ENCODE results near the gene AOC3.

Gene AOC3

GRCh38 chr17:42850954-42851353, at the start of gene AOC3:
Gene AOC3 (plus strand): TSS chr17:42851199. CDS start chr17:42851344, 145 bp downstream.
- no peak for DNase-seq (ENCODE audit: low spot score)

- no peak for DNase-seq (ENCODE audit: low spot score)
Measured at GRCh38 chr17:42803074-42803883, 47.7 kb upstream of the AOC3 start.

GRCh38 chr17:42804918-42805367, 46.1 kb upstream of the AOC3 start:
- no peak for DNase-seq (ENCODE audit: low spot score)

GRCh38 chr17:42806249-42806648, 44.8 kb upstream of the AOC3 start:
- DNase-seq (ENCODE audit: low spot score) = no peak

- DNase-seq (ENCODE audit: low spot score) = peak; percentile 80
Measured at GRCh38 chr17:42809250-42809649, 41.7 kb upstream of the AOC3 start.

GRCh38 chr17:42814633-42815399, 36.2 kb upstream of the AOC3 start:
- no peak for DNase-seq (ENCODE audit: low spot score)

GRCh38 chr17:42817866-42818265, 33.1 kb upstream of the AOC3 start:
- DNase-seq (ENCODE audit: low spot score) = no peak

- DNase-seq (ENCODE audit: low spot score) = peak; percentile 26
Measured at GRCh38 chr17:42818379-42818778, 32.6 kb upstream of the AOC3 start.

GRCh38 chr17:42819939-42820535, 31.0 kb upstream of the AOC3 start:
- no peak for DNase-seq (ENCODE audit: low spot score)

GRCh38 chr17:42821176-42821575, 29.8 kb upstream of the AOC3 start:
- no peak for DNase-seq (ENCODE audit: low spot score)

GRCh38 chr17:42827472-42827871, 23.5 kb upstream of the AOC3 start:
- DNase-seq (ENCODE audit: low spot score) = no peak

GRCh38 chr17:42830971-42831370, 20.0 kb upstream of the AOC3 start:
- no peak for DNase-seq (ENCODE audit: low spot score)

GRCh38 chr17:42832213-42832933, 18.6 kb upstream of the AOC3 start:
- no peak for DNase-seq (ENCODE audit: low spot score)

- peak; percentile 91 for DNase-seq (ENCODE audit: low spot score)
Measured at GRCh38 chr17:42832934-42833766, 17.8 kb upstream of the AOC3 start, which contains the start of gene PSME3. Gene PSME3 (plus strand): TSS chr17:42833397. CDS start chr17:42833632, 235 bp downstream.

GRCh38 chr17:42833767-42834422, 17.1 kb upstream of the AOC3 start:
- no peak for DNase-seq (ENCODE audit: low spot score)

- no peak for DNase-seq (ENCODE audit: low spot score)
Measured at GRCh38 chr17:42835732-42836131, 15.3 kb upstream of the AOC3 start.

GRCh38 chr17:42841975-42842685, 8.9 kb upstream of the AOC3 start:
- no peak for DNase-seq (ENCODE audit: low spot score)

GRCh38 chr17:42843358-42843934, 7.6 kb upstream of the AOC3 start:
- DNase-seq (ENCODE audit: low spot score) = peak; percentile 81

GRCh38 chr17:42844271-42844670, 6.7 kb upstream of the AOC3 start, which contains the start of gene AOC2:
Gene AOC2 (plus strand): TSS chr17:42844580. CDS start chr17:42844627, 47 bp downstream.
- no peak for DNase-seq (ENCODE audit: low spot score)
